K562 (cell line): ENCODE results near the gene FRMD5. TPM values are rescaled to one million over a fixed set of nuclear protein-coding genes. Genes with fewer than 3 reads are reported as not detected.

ENCODE experiments used
- ATAC-seq: fragments of 200-7000 bp; cut with Tn5 transposase; 3 replicates; pipeline ENCODE4 v1.9.1; 2020; ENCODE audit warnings: moderate library complexity
- BruUV-seq: library from RNA; stranded (reverse); fragments of 400-500 nt; replicated peaks from 2 replicates; lab custom pipeline; 2021; lab: Mats Ljungman, UMichigan
- CTCF ChIA-PET: fragments of 300-600 bp; formaldehyde crosslinking; extraction: SDS; loops from one replicate; lab custom pipeline; 2021; ENCODE audit warnings: low intra/inter-chr PET ratio; lab: Yijun Ruan, JAX
- POLR2A ChIA-PET: fragments of 300-600, 350-650 bp; sonication (Branson Sonifier 250); formaldehyde crosslinking; extraction: SDS; loops from one replicate; lab custom pipeline; 2021; ENCODE audit warnings: antibody characterized with exemption, inconsistent platforms; lab: Yijun Ruan, JAX
- DNase-seq, 4 experiments: peaks; one replicate each; pipeline versions ENCODE4 v3.0.0 to v3.0.0-alpha.2; 2011 to 2018; ENCODE audit warnings: low spot score in 3 of 4, mixed read lengths in 3 of 4; ENCODE audit errors: extremely low read depth in 1 of 4
- FAIRE-seq: peaks from 2 replicates; lab custom pipeline; 2011; peaks lifted over from hg19 to GRCh38; lab: Jason Lieb, UNC
- H2AFZ ChIP-seq: 2 replicates; pipeline ENCODE4 v1.6.0; 2011; ENCODE audit warnings: low read depth, low read length, control low read depth, inconsistent platforms
- H3K27ac ChIP-seq: fragments of 200-600 bp; 3 replicates; pipeline ENCODE4 v1.8.0; 2011; ENCODE audit warnings: low read depth, mild to moderate bottlenecking, control low read depth, inconsistent platforms, low read length, moderate library complexity, mixed read lengths; ENCODE audit errors: extremely low read depth
- H3K27me3 ChIP-seq, 2 experiments: fragments of 300-600 bp in 1 of 2; 2 replicates in 1 of 2; 3 replicates in 1 of 2; pipeline versions ENCODE4 v1.6.0 to v1.8.0; 2011; ENCODE audit warnings: inconsistent platforms in 2 of 2, low read length in 2 of 2, mild to moderate bottlenecking in 1 of 2, mixed read lengths in 1 of 2, moderate library complexity in 1 of 2; ENCODE audit not compliant: control insufficient read depth in 2 of 2, insufficient read depth in 2 of 2
- H3K36me3 ChIP-seq: fragments of 300-600 bp; 3 replicates; pipeline ENCODE4 v1.8.0; 2011; ENCODE audit warnings: mild to moderate bottlenecking, low read length, inconsistent platforms; ENCODE audit not compliant: control insufficient read depth, insufficient read depth
- H3K4me1 ChIP-seq, 2 experiments: fragments of 200-600 bp in 1 of 2; replicated peaks in 1 of 2; 2 replicates in 1 of 2; 3 replicates in 1 of 2; pipeline versions ENCODE4 v1.5.1 to v1.8.0; 2011; ENCODE audit warnings: inconsistent platforms in 2 of 2, low read length in 2 of 2, mild to moderate bottlenecking in 1 of 2, mixed read lengths in 1 of 2, moderate library complexity in 1 of 2; ENCODE audit not compliant: control insufficient read depth in 2 of 2, insufficient read depth in 2 of 2
- H3K4me2 ChIP-seq: 2 replicates; pipeline ENCODE4 v1.6.1; 2011; ENCODE audit warnings: low read length, control low read depth, inconsistent platforms, mixed read lengths; ENCODE audit not compliant: insufficient read depth
- H3K4me3 ChIP-seq: fragments of 200-600 bp; sonication (generic), shearing (Covaris generic); 2 replicates; pipeline ENCODE4 v1.5.1; 2016; ENCODE audit warnings: control low read depth, inconsistent platforms
- H3K79me2 ChIP-seq: fragments of 200-600 bp; 3 replicates; pipeline ENCODE4 v1.8.0; 2011; ENCODE audit warnings: low read length, inconsistent platforms; ENCODE audit not compliant: control insufficient read depth, insufficient read depth
- H3K9ac ChIP-seq, 2 experiments: 2 replicates each; pipeline versions ENCODE4 v1.6.0 to v1.6.1; 2011; ENCODE audit warnings: low read depth in 2 of 2, low read length in 2 of 2, control low read depth in 1 of 2, inconsistent platforms in 1 of 2, mild to moderate bottlenecking in 1 of 2, mixed read lengths in 1 of 2; ENCODE audit not compliant: insufficient read depth in 1 of 2
- H3K9me1 ChIP-seq: one replicate; pipeline ENCODE4 v1.6.0; 2011; ENCODE audit warnings: inconsistent platforms, mild to moderate bottlenecking, low read length, moderate library complexity; ENCODE audit not compliant: control insufficient read depth, insufficient read depth
- H3K9me3 ChIP-seq: replicated peaks from 2 replicates; pipeline ENCODE4 v1.5.1; 2011; ENCODE audit warnings: low read depth, low read length, inconsistent platforms; ENCODE audit not compliant: control insufficient read depth, insufficient read depth
- H4K20me1 ChIP-seq: replicated peaks from 2 replicates; pipeline ENCODE4 v1.6.1; 2011; ENCODE audit warnings: low read length, inconsistent platforms, mixed read lengths; ENCODE audit not compliant: control insufficient read depth, insufficient read depth
- HOMEZ ChIP-seq: fragments of 250-450 bp; sonication (Bioruptor Pico); IDR thresholded peaks from 2 replicates; pipeline ENCODE4 v1.4.0; 2020; ENCODE audit warnings: mild to moderate bottlenecking, moderate library complexity
- NFIC ChIP-seq: fragments of 450-650 bp; IDR thresholded peaks from 2 replicates; pipeline ENCODE4 v1.6.1; 2017; ENCODE audit warnings: mild to moderate bottlenecking, inconsistent platforms
- RBM17 ChIP-seq: fragments of 200-400 bp; formaldehyde crosslinking; IDR thresholded peaks from 2 replicates; pipeline ENCODE4 v1.6.1; 2017; ENCODE audit warnings: low read depth, mild to moderate bottlenecking, low read length, borderline replicate concordance
- ZNF165 ChIP-seq: fragments of 250-450 bp; sonication (Bioruptor Pico); IDR thresholded peaks from 2 replicates; pipeline ENCODE4 v1.4.0; 2020; ENCODE audit warnings: borderline replicate concordance
- ZNF444 ChIP-seq: fragments of 250-450 bp; sonication (Bioruptor Pico); IDR thresholded peaks from 2 replicates; pipeline ENCODE4 v1.4.0; 2020; ENCODE audit warnings: mild to moderate bottlenecking, moderate library complexity
- WGBS: fragments of 100-300 bp; shearing (Covaris generic); methylation state at CpG from one replicate; pipeline ENCODE4 v1.1.6; 2016; ENCODE audit warnings: low coverage, mixed read lengths; ENCODE audit not compliant: insufficient coverage; ENCODE audit errors: missing lambda C conversion rate; 5-methylcytosine and 5-hydroxymethylcytosine counted together
- in situ Hi-C: fragments of 300-500 bp; cut with MboI; formaldehyde crosslinking; loops from 4 replicates; pipeline ENCODE4 v1.15.0; 2018; ENCODE audit warnings: inconsistent platforms, mixed read lengths
- intact Hi-C: fragments of 100-400 bp; cut with micrococcal nuclease; formaldehyde crosslinking; loops from 2 replicates; pipeline ENCODE4 v1.14.2; 2022
- polyA plus RNA-seq, 8 experiments: library from polyadenylated mRNA; depleted of rRNA in 4 of 8; stranded (reverse) in 5 of 8; unstranded in 3 of 8; fragments of >200 nt; fragmentation: Nextera tagmentation in 2 of 8; fragmentation: Illumina TruSeq in 1 of 8; extraction: Ambion mirVana in 2 of 8; extraction: Trizol in 1 of 8; gene quantifications; 2 replicates each; pipeline versions ENCODE4 v1.2.1 to v1.2.3, GENCODE V29; 2011 to 2014; ENCODE audit warnings: inconsistent platforms in 1 of 8, missing spikeins in 1 of 8
- total RNA-seq, 7 experiments: library from RNA; depleted of rRNA in 6 of 7; stranded (reverse); fragments of >200 nt in 6 of 7; fragmentation: Illumina TruSeq in 2 of 7; extraction: Trizol in 2 of 7; gene quantifications; 2 replicates each; pipeline versions ENCODE4 v1.2.1 to v1.2.3, GENCODE V29; 2011 to 2021; ENCODE audit warnings: low replicate concordance in 1 of 7

Gene FRMD5
- total and polyA plus RNA-seq, 9 of the 15 experiments (the other 6 are each of a cell fraction or from before 2014, with no cell fraction given), result 0.13 to 0.38 TPM; not detected in 7

- ChIA-PET CTCF (no interaction called here), POLR2A (no interaction called here)
- H3K4me1 ChIP-seq, result no peaks in the 10 kb centered on the region
- H3K4me2 ChIP-seq, result no peak overlapping the region
- no peak for DNase-seq
- no peak overlapping the region for H2AFZ ChIP-seq
- H3K79me2 ChIP-seq, result no peaks in the 10 kb centered on the region
- H3K9ac ChIP-seq, result no peak overlapping the region
- intact Hi-C loops (loop anchor here (10.0 kb wide), 1 partner anchor 61 kb away; no protein-coding TSS in a partner anchor), in situ Hi-C loops (no loop called here)
- H3K27me3 ChIP-seq, result peaks cover 5 to 37% of the 10 kb centered on the region in 2 experiments; a peak in 4 of 5 replicates
- no peak overlapping the region for H3K4me3 ChIP-seq
- TF ChIP-seq RBM17 (no peak), NFIC (no peak), HOMEZ (no peak), ZNF165 (CRISPR knock-in tag) (no peak), ZNF444 (no peak)
- H3K27ac ChIP-seq, result no peak overlapping the region
- FAIRE-seq, result no peak
- no peaks in the 10 kb centered on the region for H3K9me3 ChIP-seq
- WGBS, result under 1% methylated on average over 5 of the region's 5 CpGs
- no peaks in the 10 kb centered on the region for H4K20me1 ChIP-seq
- H3K9me1 ChIP-seq, result no peaks in the 10 kb centered on the region
- ATAC-seq, result no peak
- BruUV-seq, result no TSS peak
- no peaks in the 10 kb centered on the region for H3K36me3 ChIP-seq
Observed at GRCh38 chr15:44163370-44163769, 31.7 kb downstream of the FRMD5 start.
